OCI-LY1 (cell line): Measurements from ENCODE around the gene TESK2.

Experiments used
- EZH2 ChIP-seq: fragments of 200-600 bp; sonication (generic), shearing (Covaris generic); IDR thresholded peaks from 2 replicates; pipeline ENCODE4 v1.8.0; 2017; ENCODE audit warnings: borderline replicate concordance, mixed run types, mild to moderate bottlenecking, antibody characterized with exemption, low read length, moderate library complexity, mixed read lengths
- TF ChIP-seq, protein P1 (sequence below): fragments of 200-600 bp; sonication (generic), shearing (Covaris generic); IDR thresholded peaks from 2 replicates; pipeline ENCODE4 v1.5.1; 2017; ENCODE audit warnings: mild to moderate bottlenecking, antibody characterized with exemption, low read length, moderate library complexity, mixed read lengths

DNA sequence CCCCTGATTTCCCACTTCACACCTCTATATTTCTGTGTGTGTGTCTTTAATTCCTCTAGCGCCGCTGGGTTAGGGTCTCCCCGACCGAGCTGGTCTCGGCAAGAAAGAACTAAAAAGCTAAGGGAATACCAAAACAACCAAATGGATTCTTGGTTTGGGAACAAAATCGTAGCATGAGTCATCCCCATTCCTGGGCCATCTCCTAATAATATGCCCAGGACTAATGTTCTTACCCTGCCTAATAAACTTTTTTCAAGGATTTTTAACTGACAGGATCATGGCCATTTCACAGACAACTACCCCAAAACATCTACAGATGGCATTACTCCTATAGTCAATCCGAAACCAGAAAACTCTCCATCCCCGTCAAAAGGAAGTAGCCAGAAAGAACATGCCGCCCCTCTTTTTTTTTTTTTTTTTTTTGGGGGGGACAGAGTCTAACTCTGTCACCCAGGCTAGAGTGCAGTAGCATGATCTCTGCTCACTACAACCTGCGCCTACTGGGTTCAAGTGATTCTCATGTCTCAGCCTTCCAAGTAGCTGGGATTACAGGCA, 168.4 kb downstream of the TESK2 start:
- TF ChIP-seq, protein P1, sequence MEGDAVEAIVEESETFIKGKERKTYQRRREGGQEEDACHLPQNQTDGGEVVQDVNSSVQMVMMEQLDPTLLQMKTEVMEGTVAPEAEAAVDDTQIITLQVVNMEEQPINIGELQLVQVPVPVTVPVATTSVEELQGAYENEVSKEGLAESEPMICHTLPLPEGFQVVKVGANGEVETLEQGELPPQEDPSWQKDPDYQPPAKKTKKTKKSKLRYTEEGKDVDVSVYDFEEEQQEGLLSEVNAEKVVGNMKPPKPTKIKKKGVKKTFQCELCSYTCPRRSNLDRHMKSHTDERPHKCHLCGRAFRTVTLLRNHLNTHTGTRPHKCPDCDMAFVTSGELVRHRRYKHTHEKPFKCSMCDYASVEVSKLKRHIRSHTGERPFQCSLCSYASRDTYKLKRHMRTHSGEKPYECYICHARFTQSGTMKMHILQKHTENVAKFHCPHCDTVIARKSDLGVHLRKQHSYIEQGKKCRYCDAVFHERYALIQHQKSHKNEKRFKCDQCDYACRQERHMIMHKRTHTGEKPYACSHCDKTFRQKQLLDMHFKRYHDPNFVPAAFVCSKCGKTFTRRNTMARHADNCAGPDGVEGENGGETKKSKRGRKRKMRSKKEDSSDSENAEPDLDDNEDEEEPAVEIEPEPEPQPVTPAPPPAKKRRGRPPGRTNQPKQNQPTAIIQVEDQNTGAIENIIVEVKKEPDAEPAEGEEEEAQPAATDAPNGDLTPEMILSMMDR = no peak
- TF ChIP-seq EZH2 = no peak
